ENCODE results near the gene RPL15. TPM values are rescaled to one million over a fixed set of nuclear protein-coding genes. Genes with fewer than 3 reads are reported as not detected.

RPL15 gene
- total and polyA plus RNA-seq, 2 of the 13 experiments (the other 11 are each of a cell fraction or from before 2014, with no cell fraction given), result 1,297 to 3,693 TPM

- TF ChIP-seq ATM (IDR thresholded peaks at IDR 0.05; ENCODE audit: borderline replicate concordance), result no peak
- no peak for TF ChIP-seq ZFP36L2 (CRISPR knock-in tag; IDR thresholded peaks at IDR 0.05)
- no peak for TF ChIP-seq FOXJ3 (CRISPR knock-in tag; IDR thresholded peaks at IDR 0.05; ENCODE audit: borderline replicate concordance)
- no peak for TF ChIP-seq ZNF263 (CRISPR knock-in tag; IDR thresholded peaks at IDR 0.05)
- no peak for TF ChIP-seq ISX (CRISPR knock-in tag; conservative IDR thresholded peaks at IDR 0.05)
- TF ChIP-seq NPAS2 (CRISPR knock-in tag; IDR thresholded peaks at IDR 0.05; ENCODE audit: borderline replicate concordance), result no peak
- no peak for TF ChIP-seq ZNF34 (CRISPR knock-in tag; IDR thresholded peaks at IDR 0.05; ENCODE audit: borderline replicate concordance)
- TF ChIP-seq, protein P1, sequence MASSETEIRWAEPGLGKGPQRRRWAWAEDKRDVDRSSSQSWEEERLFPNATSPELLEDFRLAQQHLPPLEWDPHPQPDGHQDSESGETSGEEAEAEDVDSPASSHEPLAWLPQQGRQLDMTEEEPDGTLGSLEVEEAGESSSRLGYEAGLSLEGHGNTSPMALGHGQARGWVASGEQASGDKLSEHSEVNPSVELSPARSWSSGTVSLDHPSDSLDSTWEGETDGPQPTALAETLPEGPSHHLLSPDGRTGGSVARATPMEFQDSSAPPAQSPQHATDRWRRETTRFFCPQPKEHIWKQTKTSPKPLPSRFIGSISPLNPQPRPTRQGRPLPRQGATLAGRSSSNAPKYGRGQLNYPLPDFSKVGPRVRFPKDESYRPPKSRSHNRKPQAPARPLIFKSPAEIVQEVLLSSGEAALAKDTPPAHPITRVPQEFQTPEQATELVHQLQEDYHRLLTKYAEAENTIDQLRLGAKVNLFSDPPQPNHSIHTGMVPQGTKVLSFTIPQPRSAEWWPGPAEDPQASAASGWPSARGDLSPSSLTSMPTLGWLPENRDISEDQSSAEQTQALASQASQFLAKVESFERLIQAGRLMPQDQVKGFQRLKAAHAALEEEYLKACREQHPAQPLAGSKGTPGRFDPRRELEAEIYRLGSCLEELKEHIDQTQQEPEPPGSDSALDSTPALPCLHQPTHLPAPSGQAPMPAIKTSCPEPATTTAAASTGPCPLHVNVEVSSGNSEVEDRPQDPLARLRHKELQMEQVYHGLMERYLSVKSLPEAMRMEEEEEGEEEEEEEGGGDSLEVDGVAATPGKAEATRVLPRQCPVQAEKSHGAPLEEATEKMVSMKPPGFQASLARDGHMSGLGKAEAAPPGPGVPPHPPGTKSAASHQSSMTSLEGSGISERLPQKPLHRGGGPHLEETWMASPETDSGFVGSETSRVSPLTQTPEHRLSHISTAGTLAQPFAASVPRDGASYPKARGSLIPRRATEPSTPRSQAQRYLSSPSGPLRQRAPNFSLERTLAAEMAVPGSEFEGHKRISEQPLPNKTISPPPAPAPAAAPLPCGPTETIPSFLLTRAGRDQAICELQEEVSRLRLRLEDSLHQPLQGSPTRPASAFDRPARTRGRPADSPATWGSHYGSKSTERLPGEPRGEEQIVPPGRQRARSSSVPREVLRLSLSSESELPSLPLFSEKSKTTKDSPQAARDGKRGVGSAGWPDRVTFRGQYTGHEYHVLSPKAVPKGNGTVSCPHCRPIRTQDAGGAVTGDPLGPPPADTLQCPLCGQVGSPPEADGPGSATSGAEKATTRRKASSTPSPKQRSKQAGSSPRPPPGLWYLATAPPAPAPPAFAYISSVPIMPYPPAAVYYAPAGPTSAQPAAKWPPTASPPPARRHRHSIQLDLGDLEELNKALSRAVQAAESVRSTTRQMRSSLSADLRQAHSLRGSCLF (CRISPR knock-in tag; IDR thresholded peaks at IDR 0.05; ENCODE audit: borderline replicate concordance), result no peak
These were observed 31.8 kb downstream of the RPL15 start (continued) for GRCh38 chr3:23948761-23949160.

DNA sequence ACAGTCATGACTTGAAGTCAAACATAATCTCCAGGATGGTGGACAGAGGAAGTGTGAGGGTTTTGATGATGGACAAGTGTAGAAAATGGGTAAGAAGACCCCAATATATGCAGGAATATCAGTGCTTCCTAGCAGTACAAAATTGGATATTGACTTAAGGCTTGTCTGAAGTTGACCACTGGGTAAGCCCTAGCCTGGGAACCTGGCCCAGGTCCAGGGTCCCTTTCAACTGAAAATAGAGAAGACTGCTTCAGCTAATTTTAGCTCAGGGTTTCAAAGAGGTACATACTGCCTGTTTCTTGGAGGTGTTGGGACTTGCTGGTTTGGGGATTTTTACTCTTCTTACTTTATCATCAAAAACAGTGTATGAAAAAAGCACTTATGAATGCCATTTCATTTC is 32.9 kb downstream of the RPL15 start:
- H3K9ac ChIP-seq (ENCODE audit: insufficient read depth, low read depth, low read length), result no peak overlapping the region
- no peaks in the 10 kb centered on the region for H3K9me3 ChIP-seq (ENCODE audit: low read length)
- ChIA-PET CTCF (ENCODE audit: low intra/inter-chr PET ratio, low total read pairs) (no interaction called here), POLR2A (interaction anchor here (2.4 kb wide), 1 partner anchor 33 kb away, joined by 14 read pairs; the partner anchor contains the start of genes NKIRAS1 and RPL15)
- peaks cover 52% of the 10 kb centered on the region for H3K4me1 ChIP-seq (ENCODE audit: insufficient read depth, low read length)
- peaks cover 0 to 5% of the 10 kb centered on the region in 2 experiments; a peak in 1 of 5 replicates for H3K36me3 ChIP-seq (replicated peaks in 1 of 2; ENCODE audit: control insufficient read depth in 1 of 2, insufficient read depth in 2 of 2, low read length in 2 of 2)
- in situ Hi-C loops (cut with HindIII; ENCODE audit: extremely low pct_ligation_motif_present, low pct_unique_long_range_greater_than_20kb), result no loop called here
- H3K27ac ChIP-seq (ENCODE audit: extremely low read length, insufficient read depth, low read length), result no peak overlapping the region
- no peaks in the 10 kb centered on the region for H3K27me3 ChIP-seq (ENCODE audit: control insufficient read depth in 1 of 2, insufficient read depth in 2 of 2, low read length in 2 of 2)
- intact Hi-C loops (cut with micrococcal nuclease; ENCODE audit: unreplicated experiment), result no loop called here
- peaks cover 33% of the 10 kb centered on the region for H4K20me1 ChIP-seq (ENCODE audit: insufficient read depth, low read length)
- ATAC-seq, result peak; percentile 46
- H2AFZ ChIP-seq (ENCODE audit: low read length), result no peak overlapping the region
- H3K4me2 ChIP-seq (ENCODE audit: low read depth, low read length), result 0 out of 2 replicates have a peak overlapping the region, but pooled peaks have one; percentile 16
- peak; percentile 52 for DNase-seq (ENCODE audit: low spot score)
- peaks cover 70% of the 10 kb centered on the region for H3K79me2 ChIP-seq (ENCODE audit: insufficient read depth, low read length)
- no TSS peak for BruUV-seq (replicated peaks)
- no peak overlapping the region for H3K4me3 ChIP-seq (replicated peaks in 1 of 3; ENCODE audit: insufficient read depth in 1 of 3, low read depth in 2 of 3, low read length in 3 of 3)
- FAIRE-seq, result peak; percentile 84
- TF ChIP-seq DRAP1 (CRISPR knock-in tag; IDR thresholded peaks at IDR 0.05) (no peak), ZFP1 (CRISPR knock-in tag; IDR thresholded peaks at IDR 0.05) (no peak), CSRNP1 (CRISPR knock-in tag; IDR thresholded peaks at IDR 0.05) (no peak), ZNF687 (CRISPR knock-in tag; IDR thresholded peaks at IDR 0.05) (no peak), FOXA3 (CRISPR knock-in tag; IDR thresholded peaks at IDR 0.05) (peak; percentile 66; the same call in 1 of the 2 replicates)
